GM19025 (cell line): ENCODE data around the gene DHX32.

Experiments used
- ATAC-seq: cut with Tn5 transposase; IDR thresholded peaks from one replicate; pipeline ENCODE4 v1.9.1; 2021; ENCODE audit warnings: mild to moderate bottlenecking, low read depth, moderate library complexity; ENCODE audit not compliant: unreplicated experiment

DHX32 gene

GRCh38 chr10:125850766-125851731 is 30.0 kb downstream of the DHX32 start:
- ATAC-seq, result no peak

- no peak for ATAC-seq
Observed at GRCh38 chr10:125849448-125849847, 31.6 kb downstream of the DHX32 start.

GRCh38 chr10:125848857-125849256 is 32.2 kb downstream of the DHX32 start:
- ATAC-seq, result no peak

- ATAC-seq, result no peak
Observed at GRCh38 chr10:125848371-125848770, 32.7 kb downstream of the DHX32 start.

- no peak for ATAC-seq
Observed at GRCh38 chr10:125846894-125847293, 34.2 kb downstream of the DHX32 start.

- no peak for ATAC-seq
Observed at GRCh38 chr10:125845617-125846016, 35.5 kb downstream of the DHX32 start.

GRCh38 chr10:125844751-125845221 is 36.3 kb downstream of the DHX32 start:
- ATAC-seq, result no peak

- no peak for ATAC-seq
Observed at GRCh38 chr10:125843603-125844329, 37.3 kb downstream of the DHX32 start.

- no peak for ATAC-seq
Observed at GRCh38 chr10:125840955-125841354, 40.1 kb downstream of the DHX32 start.

- no peak for ATAC-seq
Observed at GRCh38 chr10:125840406-125840805, 40.7 kb downstream of the DHX32 start.

- no peak for ATAC-seq
Observed at GRCh38 chr10:125838802-125839575, 42.1 kb downstream of the DHX32 start.

GRCh38 chr10:125836746-125837145 is 44.3 kb downstream of the DHX32 start:
- ATAC-seq, result no peak

GRCh38 chr10:125828311-125828710 is 52.8 kb downstream of the DHX32 start:
- ATAC-seq, result no peak

GRCh38 chr10:125827133-125827532 is 54.0 kb downstream of the DHX32 start:
- no peak for ATAC-seq

GRCh38 chr10:125824736-125825135 is 56.4 kb downstream of the DHX32 start:
- no peak for ATAC-seq

GRCh38 chr10:125823663-125824251 is 57.3 kb downstream of the DHX32 start:
- ATAC-seq, result no peak

- ATAC-seq, result peak; percentile 72
Observed at GRCh38 chr10:125822878-125823662, 58.0 kb downstream of the DHX32 start, which contains the start of the genes BCCIP and UROS. BCCIP (plus strand) TSS chr10:125823546; CDS start chr10:125823558, 12 bp downstream. UROS (minus strand) TSS chr10:125823258; CDS start chr10:125816499, 6,759 bp downstream.

- peak; percentile 56 for ATAC-seq
Observed at GRCh38 chr10:125820701-125821100, 60.4 kb downstream of the DHX32 start.

GRCh38 chr10:125817337-125817946 is 63.6 kb downstream of the DHX32 start:
- no peak for ATAC-seq
